Measurements from ENCODE around the gene CD300LD.

- TF ChIP-seq POLR2A (IDR thresholded peaks at IDR 0.05) (no peak), CTCF (IDR thresholded peaks at IDR 0.05) (no peak)
Observed at GRCh38 chr17:74563358-74563757, 28.7 kb downstream of the CD300LD start.

Measured in Peyer's patch (tissue), 4 donors.